Peyer's patch (tissue), 4 donors: ENCODE results near the gene GABRE.

Source experiments
- CTCF ChIP-seq, 6 experiments: fragments of 450-650 bp in 4 of 6; fragments of 200-600 bp in 2 of 6; sonication (generic) in 1 of 6; IDR thresholded peaks; one replicate each; pipeline ENCODE4 v1.5.1; 2017 to 2019; ENCODE audit warnings: antibody characterized with exemption in 6 of 6, mild to moderate bottlenecking in 3 of 6, moderate library complexity in 1 of 6
- POLR2A ChIP-seq, 2 donors: fragments of 450-650 bp; IDR thresholded peaks; one replicate each; pipeline ENCODE4 v1.5.1; 2017; ENCODE audit warnings: antibody characterized with exemption in 2 of 2, mild to moderate bottlenecking in 2 of 2, moderate library complexity in 2 of 2

- TF ChIP-seq CTCF (IDR thresholded peaks at IDR 0.05) (no peak), POLR2A (IDR thresholded peaks at IDR 0.05) (no peak)
These were observed 54.9 kb downstream of the GABRE start for GRCh38 chrX:151919610-151920009.
